ENCODE data around the gene CYP4F11.
"Not testable (repeated sequence)": the region's sequence is repeated elsewhere in the genome, so short reads cannot be mapped to it uniquely, and the experiment has no call there.

CYP4F11 gene

GRCh38 chr19:15936950-15937349 lies 2.6 kb upstream of the CYP4F11 start:
- Mint-ChIP-seq H3K27ac (no peak overlapping the region), H3K4me1 (no peaks in the 10 kb centered on the region), H3K9me3 (no peaks in the 10 kb centered on the region), H3K36me3 (no peaks in the 10 kb centered on the region), H3K27me3 (peaks cover 42% of the 10 kb centered on the region), H3K4me3 (no peak overlapping the region)
- ATAC-seq, result no peak

- no peak overlapping the region for H3K4me3 Mint-ChIP-seq
- peaks cover 3% of the 10 kb centered on the region for H3K36me3 Mint-ChIP-seq
- no peak for ATAC-seq
- peaks cover 48% of the 10 kb centered on the region for H3K27me3 Mint-ChIP-seq
- H3K27ac Mint-ChIP-seq, result no peak overlapping the region
- H3K4me1 Mint-ChIP-seq, result no peaks in the 10 kb centered on the region
- peaks cover 3% of the 10 kb centered on the region for H3K9me3 Mint-ChIP-seq
These were observed 1.8 kb upstream of the CYP4F11 start for GRCh38 chr19:15936173-15936572.

GRCh38 chr19:15935167-15935702 lies 906 bp upstream of the CYP4F11 start:
- H3K27ac Mint-ChIP-seq, result no peak overlapping the region
- H3K4me1 Mint-ChIP-seq, result no peaks in the 10 kb centered on the region
- peaks cover 52% of the 10 kb centered on the region for H3K27me3 Mint-ChIP-seq
- peaks cover 7% of the 10 kb centered on the region for H3K36me3 Mint-ChIP-seq
- peaks cover 7% of the 10 kb centered on the region for H3K9me3 Mint-ChIP-seq
- ATAC-seq, result peak; percentile 53
- no peak overlapping the region for H3K4me3 Mint-ChIP-seq

- H3K27ac Mint-ChIP-seq, ATAC-seq: not testable (repeated sequence)
- H3K27me3 Mint-ChIP-seq, result peaks cover 62% of the 10 kb centered on the region
These were observed 483 bp downstream of the CYP4F11 start for GRCh38 chr19:15933761-15934331.

GRCh38 chr19:15928321-15928720 lies 6.0 kb downstream of the CYP4F11 start:
- Mint-ChIP-seq H3K4me3 (no peak overlapping the region), H3K9me3 (peaks cover 7% of the 10 kb centered on the region), H3K27ac (no peak overlapping the region), H3K4me1 (no peaks in the 10 kb centered on the region), H3K27me3 (peaks cover 74% of the 10 kb centered on the region), H3K36me3 (peaks cover 7% of the 10 kb centered on the region)
- ATAC-seq, result no peak

More at GRCh38 chr19:15933761-15934331, 483 bp downstream of the CYP4F11 start:
- H3K4me3 Mint-ChIP-seq, H3K9me3 Mint-ChIP-seq, H3K36me3 Mint-ChIP-seq, H3K4me1 Mint-ChIP-seq: not testable (repeated sequence)

- Mint-ChIP-seq H3K27ac (no peak overlapping the region), H3K36me3 (peaks cover 7% of the 10 kb centered on the region), H3K4me1 (no peaks in the 10 kb centered on the region), H3K27me3 (peaks cover 80% of the 10 kb centered on the region), H3K4me3 (no peak overlapping the region), H3K9me3 (peaks cover 7% of the 10 kb centered on the region)
- ATAC-seq, result no peak
These were observed 7.8 kb downstream of the CYP4F11 start for GRCh38 chr19:15926484-15926883.

- H3K27me3 Mint-ChIP-seq, result peaks cover 65% of the 10 kb centered on the region
- H3K4me3 Mint-ChIP-seq, result no peak overlapping the region
- H3K36me3 Mint-ChIP-seq, result no peaks in the 10 kb centered on the region
- H3K27ac Mint-ChIP-seq, result no peak overlapping the region
- no peaks in the 10 kb centered on the region for H3K9me3 Mint-ChIP-seq
- H3K4me1 Mint-ChIP-seq, result no peaks in the 10 kb centered on the region
- no peak for ATAC-seq
These were observed 10.6 kb downstream of the CYP4F11 start for GRCh38 chr19:15923702-15924101.

- H3K27ac Mint-ChIP-seq, result no peak overlapping the region
- no peak for ATAC-seq
- H3K4me3 Mint-ChIP-seq, result no peak overlapping the region
- no peaks in the 10 kb centered on the region for H3K9me3 Mint-ChIP-seq
- no peaks in the 10 kb centered on the region for H3K4me1 Mint-ChIP-seq
- H3K27me3 Mint-ChIP-seq, result peaks cover 48% of the 10 kb centered on the region
- no peaks in the 10 kb centered on the region for H3K36me3 Mint-ChIP-seq
These were observed 12.3 kb downstream of the CYP4F11 start for GRCh38 chr19:15922021-15922420.

GRCh38 chr19:15919243-15919642 lies 15.1 kb downstream of the CYP4F11 start:
- peaks cover 43% of the 10 kb centered on the region for H3K27me3 Mint-ChIP-seq
- H3K9me3 Mint-ChIP-seq, result peaks cover 2% of the 10 kb centered on the region
- H3K4me3 Mint-ChIP-seq, result no peak overlapping the region
- H3K27ac Mint-ChIP-seq, result no peak overlapping the region
- no peaks in the 10 kb centered on the region for H3K4me1 Mint-ChIP-seq
- no peak for ATAC-seq
- H3K36me3 Mint-ChIP-seq, result no peaks in the 10 kb centered on the region

- peaks cover 2% of the 10 kb centered on the region for H3K9me3 Mint-ChIP-seq
- no peaks in the 10 kb centered on the region for H3K36me3 Mint-ChIP-seq
- ATAC-seq, result no peak
- peaks cover 7% of the 10 kb centered on the region for H3K4me1 Mint-ChIP-seq
- H3K27ac Mint-ChIP-seq, result no peak overlapping the region
- H3K27me3 Mint-ChIP-seq, result peaks cover 48% of the 10 kb centered on the region
- no peak overlapping the region for H3K4me3 Mint-ChIP-seq
These were observed 19.2 kb downstream of the CYP4F11 start for GRCh38 chr19:15915109-15915508.

- ATAC-seq, result no peak
- H3K27me3 Mint-ChIP-seq, result peaks cover 55% of the 10 kb centered on the region
- H3K4me3 Mint-ChIP-seq, result no peak overlapping the region
- no peaks in the 10 kb centered on the region for H3K36me3 Mint-ChIP-seq
- peaks cover 2% of the 10 kb centered on the region for H3K9me3 Mint-ChIP-seq
- H3K27ac Mint-ChIP-seq, result no peak overlapping the region
- H3K4me1 Mint-ChIP-seq, result peaks cover 7% of the 10 kb centered on the region
These were observed 20.5 kb downstream of the CYP4F11 start for GRCh38 chr19:15913830-15914229.

GRCh38 chr19:15913384-15913783 lies 20.9 kb downstream of the CYP4F11 start:
- Mint-ChIP-seq H3K27ac (no peak overlapping the region), H3K27me3 (peaks cover 55% of the 10 kb centered on the region), H3K9me3 (peaks cover 2% of the 10 kb centered on the region), H3K4me1 (peaks cover 7% of the 10 kb centered on the region), H3K4me3 (no peak overlapping the region), H3K36me3 (no peaks in the 10 kb centered on the region)
- ATAC-seq, result no peak

- Mint-ChIP-seq H3K9me3 (peaks cover 6% of the 10 kb centered on the region), H3K27me3 (peaks cover 66% of the 10 kb centered on the region), H3K4me3 (no peak overlapping the region), H3K27ac (no peak overlapping the region), H3K36me3 (no peaks in the 10 kb centered on the region), H3K4me1 (peaks cover 7% of the 10 kb centered on the region)
- ATAC-seq, result no peak
These were observed 22.6 kb downstream of the CYP4F11 start for GRCh38 chr19:15911599-15912235.

- Mint-ChIP-seq H3K9me3 (peaks cover 9% of the 10 kb centered on the region), H3K4me3 (no peak overlapping the region), H3K27me3 (peaks cover 60% of the 10 kb centered on the region), H3K36me3 (no peaks in the 10 kb centered on the region), H3K27ac (no peak overlapping the region), H3K4me1 (no peaks in the 10 kb centered on the region)
- no peak for ATAC-seq
These were observed 29.3 kb downstream of the CYP4F11 start for GRCh38 chr19:15905026-15905425.

- H3K27ac Mint-ChIP-seq, ATAC-seq, H3K9me3 Mint-ChIP-seq, H3K36me3 Mint-ChIP-seq, H3K4me3 Mint-ChIP-seq, H3K4me1 Mint-ChIP-seq: not testable (repeated sequence)
- peaks cover 59% of the 10 kb centered on the region for H3K27me3 Mint-ChIP-seq
These were observed 31.4 kb downstream of the CYP4F11 start for GRCh38 chr19:15902898-15903297.

GRCh38 chr19:15902254-15902653 lies 32.1 kb downstream of the CYP4F11 start:
- H3K36me3 Mint-ChIP-seq, result no peaks in the 10 kb centered on the region
- H3K4me3 Mint-ChIP-seq, result no peak overlapping the region
- ATAC-seq, result no peak
- peaks cover 58% of the 10 kb centered on the region for H3K27me3 Mint-ChIP-seq
- H3K27ac Mint-ChIP-seq, result no peak overlapping the region
- H3K9me3 Mint-ChIP-seq, result peaks cover 6% of the 10 kb centered on the region
- H3K4me1 Mint-ChIP-seq, result no peaks in the 10 kb centered on the region
